Bronchial epithelial cell (primary cell): ENCODE measurements around the gene ZNF148. TPM values are rescaled to one million over a fixed set of nuclear protein-coding genes. Genes with fewer than 3 reads are reported as not detected.

Experiments
- DNase-seq: peaks from one replicate; pipeline ENCODE4 v3.0.0-alpha.2; 2010; ENCODE audit warnings: low read depth
- FAIRE-seq: peaks from 2 replicates; lab custom pipeline; 2011; peaks lifted over from hg19 to GRCh38; lab: Jason Lieb, UNC
- H3K27me3 ChIP-seq: 2 replicates; pipeline ENCODE4 v1.5.1; 2011; ENCODE audit warnings: low read length; ENCODE audit not compliant: control insufficient read depth, insufficient read depth
- H3K36me3 ChIP-seq: 2 replicates; pipeline ENCODE4 v1.5.1; 2011; ENCODE audit warnings: low read length; ENCODE audit not compliant: control insufficient read depth, insufficient read depth
- H3K4me3 ChIP-seq: 2 replicates; pipeline ENCODE4 v1.5.1; 2011; ENCODE audit warnings: mild to moderate bottlenecking, low read depth, low read length, control low read depth
- CTCF ChIP-seq: IDR thresholded peaks from 2 replicates; pipeline ENCODE4 v1.5.1; 2011; ENCODE audit warnings: mild to moderate bottlenecking, moderate library complexity, low read length, control low read depth, inconsistent platforms; ENCODE audit not compliant: insufficient read depth, severe bottlenecking
- total RNA-seq: library from RNA; depleted of rRNA; stranded (reverse); fragments of >200 nt; gene quantifications from 2 replicates; pipeline ENCODE4 v1.2.1, GENCODE V29; 2014

Gene ZNF148
- total RNA-seq, 1 donor from 2014 or later = 26.1 TPM

DNA sequence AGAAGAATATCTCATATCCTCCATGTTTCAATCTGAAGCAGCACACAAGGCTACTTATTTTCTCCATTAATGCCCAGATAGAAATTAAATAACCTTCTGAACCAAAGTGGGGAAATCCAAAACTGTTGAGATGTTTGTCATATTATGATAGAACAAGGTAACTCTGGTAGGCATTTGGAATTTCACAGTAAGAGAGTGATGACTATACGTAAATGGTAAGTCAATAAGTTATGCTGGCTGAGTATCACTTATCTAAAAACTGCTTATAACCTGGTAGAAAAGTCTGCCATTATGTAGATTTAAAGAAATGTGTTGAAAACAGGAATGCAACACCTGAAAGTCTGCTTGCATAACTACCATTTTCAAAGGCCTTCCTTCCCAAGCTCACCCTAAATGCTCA lies 145.4 kb downstream of the ZNF148 start:
- no peak overlapping the region for H3K4me3 ChIP-seq
- no peak for TF ChIP-seq CTCF
- DNase-seq = no peak
- no peaks in the 10 kb centered on the region for H3K27me3 ChIP-seq
- H3K36me3 ChIP-seq = no peaks in the 10 kb centered on the region
- FAIRE-seq = no peak

DNA sequence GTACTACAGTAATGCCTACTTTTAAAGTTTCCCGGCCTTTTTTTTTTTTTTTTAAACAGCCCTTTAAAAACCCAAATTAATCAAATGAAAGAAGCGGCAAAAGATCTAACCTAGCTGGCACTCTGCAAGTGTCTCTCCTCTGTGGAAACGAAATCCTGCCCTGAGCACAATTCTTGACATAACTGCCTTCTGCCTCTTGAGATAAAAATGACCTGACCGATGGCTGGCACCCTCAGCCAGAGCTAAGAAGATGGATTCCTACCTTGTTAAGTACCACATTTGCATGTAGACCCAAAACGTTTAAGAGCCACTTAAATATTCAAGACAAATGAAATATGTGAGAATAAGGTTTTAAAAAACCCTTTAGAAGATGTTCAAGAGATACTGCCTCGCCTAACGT lies 146.0 kb downstream of the ZNF148 start:
- no peak for TF ChIP-seq CTCF
- Histone ChIP-seq H3K4me3 (no peak overlapping the region), H3K27me3 (no peaks in the 10 kb centered on the region), H3K36me3 (no peaks in the 10 kb centered on the region)
- no peak for FAIRE-seq
- DNase-seq = no peak

DNA sequence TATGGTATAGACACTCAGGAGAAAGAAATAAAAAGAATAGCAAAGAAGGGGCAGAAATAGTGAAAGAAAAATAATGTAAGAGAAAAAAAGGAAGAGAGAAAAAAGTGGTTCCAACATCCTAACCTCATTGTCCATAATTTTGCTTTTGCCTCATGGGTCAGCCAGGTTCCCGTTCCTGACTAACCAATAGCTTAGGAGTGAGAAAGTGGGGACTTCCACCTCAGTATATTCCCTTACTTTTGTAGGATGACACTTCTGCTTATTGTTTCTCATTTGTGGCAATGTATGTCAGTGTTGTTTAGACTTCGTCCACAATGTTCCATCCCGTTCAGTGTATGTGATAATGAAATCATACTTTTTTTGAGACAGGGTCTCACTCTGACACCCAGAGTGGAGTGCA lies 153.3 kb downstream of the ZNF148 start:
- H3K27me3 ChIP-seq = no peaks in the 10 kb centered on the region
- DNase-seq (no peak), FAIRE-seq (no peak)
- TF ChIP-seq CTCF = no peak
- H3K36me3 ChIP-seq = no peaks in the 10 kb centered on the region
- H3K4me3 ChIP-seq = no peak overlapping the region

GRCh38 chr3:125220727-125221429 lies 154.2 kb downstream of the ZNF148 start:
- H3K4me3 ChIP-seq = no peak overlapping the region
- no peak for TF ChIP-seq CTCF
- H3K36me3 ChIP-seq = no peaks in the 10 kb centered on the region
- no peak for DNase-seq
- no peaks in the 10 kb centered on the region for H3K27me3 ChIP-seq
- no peak for FAIRE-seq

DNA sequence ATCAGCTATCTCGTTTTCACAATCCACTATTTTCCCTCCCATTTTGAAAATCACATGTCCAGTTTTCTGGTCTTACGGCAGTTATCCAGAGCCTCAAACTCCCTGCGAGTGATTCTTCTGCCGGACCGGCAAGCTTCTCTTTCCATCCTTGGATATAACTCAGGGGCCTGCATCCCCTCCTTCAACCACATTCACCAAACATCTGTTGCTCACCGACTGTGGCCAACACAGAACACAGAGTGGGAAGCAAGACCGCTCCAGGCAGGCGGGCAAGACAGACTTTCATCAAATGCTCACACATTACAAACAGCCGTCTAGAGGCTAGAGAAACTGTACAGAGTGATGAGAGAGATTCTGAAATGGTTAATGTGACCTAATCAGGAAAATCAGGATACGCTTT lies 154.9 kb downstream of the ZNF148 start:
- no peaks in the 10 kb centered on the region for H3K27me3 ChIP-seq
- H3K36me3 ChIP-seq = no peaks in the 10 kb centered on the region
- no peak for DNase-seq
- H3K4me3 ChIP-seq = no peak overlapping the region
- TF ChIP-seq CTCF = no peak
- no peak for FAIRE-seq

GRCh38 chr3:125219261-125219701 lies 155.8 kb downstream of the ZNF148 start:
- FAIRE-seq = no peak
- H3K4me3 ChIP-seq = no peak overlapping the region
- no peak for DNase-seq
- TF ChIP-seq CTCF = no peak
- H3K36me3 ChIP-seq = no peaks in the 10 kb centered on the region
- no peaks in the 10 kb centered on the region for H3K27me3 ChIP-seq
